ENCODE data around the gene TLCD1.

Gene TLCD1

GRCh38 chr17:28726226-28726626 is at the start of gene TLCD1:
TSS of gene TLCD1 (minus strand) at chr17:28726233. CDS start at chr17:28726097, 136 bp downstream.
- DNase-seq (ENCODE audit: low read depth), result peak; percentile 74
- no peak for TF ChIP-seq CTCF (IDR thresholded peaks at IDR 0.05; ENCODE audit: low read length, missing control alignments)
- H3K4me3 ChIP-seq (replicated peaks; ENCODE audit: low read depth, low read length), result peak within 1 kb of the TSS; percentile 70

- DNase-seq (ENCODE audit: low read depth), result no peak
- TF ChIP-seq CTCF (IDR thresholded peaks at IDR 0.05; ENCODE audit: low read length, missing control alignments), result no peak
- H3K4me3 ChIP-seq (replicated peaks; ENCODE audit: low read depth, low read length), result no peak overlapping the region
These were observed 48.2 kb upstream of the TLCD1 start for GRCh38 chr17:28774206-28774605.

- DNase-seq (ENCODE audit: low read depth), result no peak
- H3K4me3 ChIP-seq (replicated peaks; ENCODE audit: low read depth, low read length), result no peak overlapping the region
- no peak for TF ChIP-seq CTCF (IDR thresholded peaks at IDR 0.05; ENCODE audit: low read length, missing control alignments)
These were observed 47.7 kb upstream of the TLCD1 start for GRCh38 chr17:28773736-28774135.

GRCh38 chr17:28765038-28765437 is 39.0 kb upstream of the TLCD1 start:
- no peak for DNase-seq (ENCODE audit: low read depth)
- no peak overlapping the region for H3K4me3 ChIP-seq (replicated peaks; ENCODE audit: low read depth, low read length)
- no peak for TF ChIP-seq CTCF (IDR thresholded peaks at IDR 0.05; ENCODE audit: low read length, missing control alignments)

GRCh38 chr17:28763804-28764266 is 37.8 kb upstream of the TLCD1 start:
- peak; percentile 82 for TF ChIP-seq CTCF (IDR thresholded peaks at IDR 0.05; ENCODE audit: low read length, missing control alignments)
- no peak overlapping the region for H3K4me3 ChIP-seq (replicated peaks; ENCODE audit: low read depth, low read length)
- peak; percentile 85 for DNase-seq (ENCODE audit: low read depth)

GRCh38 chr17:28763137-28763799 is 37.2 kb upstream of the TLCD1 start:
- no peak for TF ChIP-seq CTCF (IDR thresholded peaks at IDR 0.05; ENCODE audit: low read length, missing control alignments)
- no peak overlapping the region for H3K4me3 ChIP-seq (replicated peaks; ENCODE audit: low read depth, low read length)
- no peak for DNase-seq (ENCODE audit: low read depth)
